Type B pancreatic cell (in vitro differentiated cells): ENCODE data around the gene NAPG. TPM values are rescaled to one million over a fixed set of nuclear protein-coding genes. Genes with fewer than 3 reads are reported as not detected.
"Not testable (repeated sequence)": the region's sequence is repeated elsewhere in the genome, so short reads cannot be mapped to it uniquely, and the experiment has no call there.

Source experiments
- DNase-seq: peaks from one replicate; pipeline ENCODE4 v3.0.0; 2021; ENCODE audit warnings: mixed read lengths; ENCODE audit not compliant: unreplicated experiment; ENCODE audit errors: extremely low spot score
- H3K27ac Mint-ChIP-seq: 2 replicates; pipeline ENCODE4 v1.8.0; 2021; ENCODE audit warnings: mild to moderate bottlenecking, mixed read lengths
- H3K27me3 Mint-ChIP-seq: 2 replicates; pipeline ENCODE4 v1.8.0; 2021; ENCODE audit warnings: mixed read lengths
- H3K36me3 Mint-ChIP-seq: 2 replicates; pipeline ENCODE4 v1.8.0; 2021; ENCODE audit warnings: mixed read lengths
- H3K4me1 Mint-ChIP-seq: one replicate; pipeline ENCODE4 v1.8.0; 2021; ENCODE audit warnings: mixed read lengths; ENCODE audit not compliant: unreplicated experiment
- H3K4me3 Mint-ChIP-seq: 2 replicates; pipeline ENCODE4 v1.8.0; 2021; ENCODE audit warnings: mild to moderate bottlenecking, mixed read lengths
- H3K9me3 Mint-ChIP-seq: 2 replicates; pipeline ENCODE4 v1.8.0; 2021; ENCODE audit warnings: mixed read lengths
- total RNA-seq: library from RNA; stranded (reverse); gene quantifications from 2 replicates; pipeline ENCODE4 v1.2.1, GENCODE V29; 2021; ENCODE audit warnings: low replicate concordance
- TF ChIP-seq, protein P1 (sequence below): fragments of 200-600 bp; sonication (generic); conservative IDR thresholded peaks from 2 replicates; pipeline ENCODE4 v1.5.0; 2021; ENCODE audit warnings: antibody characterized with exemption, mild to moderate bottlenecking

NAPG gene
- total RNA-seq, 1 donor from 2014 or later = 22.7 TPM

DNA sequence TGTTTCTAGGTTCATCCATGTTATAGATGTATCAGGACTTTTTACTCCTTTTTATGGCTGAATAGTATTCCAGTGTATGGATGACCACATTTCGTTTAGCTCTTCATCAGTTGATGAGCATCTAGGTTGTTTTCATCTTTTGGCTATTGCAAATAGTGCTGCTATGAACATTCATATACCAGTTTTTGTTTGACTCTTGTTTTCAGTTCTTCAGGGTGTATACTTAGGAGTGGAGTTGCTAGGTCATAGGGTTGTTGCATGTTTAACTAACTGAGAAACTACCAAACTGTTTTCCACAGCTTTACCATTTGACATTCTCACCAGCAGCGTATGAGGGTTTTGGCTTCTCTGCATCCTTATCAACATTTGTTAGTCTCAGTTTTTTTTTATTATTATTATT, 25.8 kb upstream of the NAPG start:
- no peak overlapping the region for H3K27ac Mint-ChIP-seq
- no peaks in the 10 kb centered on the region for H3K27me3 Mint-ChIP-seq
- no peaks in the 10 kb centered on the region for H3K36me3 Mint-ChIP-seq
- no peaks in the 10 kb centered on the region for H3K9me3 Mint-ChIP-seq
- H3K4me3 Mint-ChIP-seq = no peak overlapping the region
- DNase-seq = no peak
- H3K4me1 Mint-ChIP-seq = peaks cover 8% of the 10 kb centered on the region
- TF ChIP-seq, protein P1, sequence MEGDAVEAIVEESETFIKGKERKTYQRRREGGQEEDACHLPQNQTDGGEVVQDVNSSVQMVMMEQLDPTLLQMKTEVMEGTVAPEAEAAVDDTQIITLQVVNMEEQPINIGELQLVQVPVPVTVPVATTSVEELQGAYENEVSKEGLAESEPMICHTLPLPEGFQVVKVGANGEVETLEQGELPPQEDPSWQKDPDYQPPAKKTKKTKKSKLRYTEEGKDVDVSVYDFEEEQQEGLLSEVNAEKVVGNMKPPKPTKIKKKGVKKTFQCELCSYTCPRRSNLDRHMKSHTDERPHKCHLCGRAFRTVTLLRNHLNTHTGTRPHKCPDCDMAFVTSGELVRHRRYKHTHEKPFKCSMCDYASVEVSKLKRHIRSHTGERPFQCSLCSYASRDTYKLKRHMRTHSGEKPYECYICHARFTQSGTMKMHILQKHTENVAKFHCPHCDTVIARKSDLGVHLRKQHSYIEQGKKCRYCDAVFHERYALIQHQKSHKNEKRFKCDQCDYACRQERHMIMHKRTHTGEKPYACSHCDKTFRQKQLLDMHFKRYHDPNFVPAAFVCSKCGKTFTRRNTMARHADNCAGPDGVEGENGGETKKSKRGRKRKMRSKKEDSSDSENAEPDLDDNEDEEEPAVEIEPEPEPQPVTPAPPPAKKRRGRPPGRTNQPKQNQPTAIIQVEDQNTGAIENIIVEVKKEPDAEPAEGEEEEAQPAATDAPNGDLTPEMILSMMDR = no peak

DNA sequence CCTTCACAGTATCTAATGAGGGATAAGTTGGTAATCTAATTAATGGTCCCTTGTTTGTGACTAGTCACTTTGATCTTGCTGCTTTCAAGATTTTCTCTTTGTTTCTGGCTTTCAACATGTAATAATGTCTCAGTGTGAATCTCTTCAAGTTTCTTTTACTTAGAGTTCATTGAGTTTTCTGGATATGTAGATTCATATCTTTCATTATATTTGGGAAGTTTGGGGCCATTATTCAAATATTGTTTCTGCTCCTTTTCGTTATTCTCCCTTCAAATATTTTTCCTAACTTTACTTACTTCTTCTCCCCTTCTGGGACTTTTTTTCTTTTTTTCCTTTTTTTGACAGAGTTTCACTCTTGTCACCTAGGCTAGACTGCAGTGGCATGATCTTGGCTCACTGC, 21.1 kb upstream of the NAPG start:
- no peak overlapping the region for H3K27ac Mint-ChIP-seq
- H3K36me3 Mint-ChIP-seq = no peaks in the 10 kb centered on the region
- H3K27me3 Mint-ChIP-seq = no peaks in the 10 kb centered on the region
- H3K4me1 Mint-ChIP-seq = no peaks in the 10 kb centered on the region
- no peak for DNase-seq
- TF ChIP-seq, protein P1 = no peak
- no peaks in the 10 kb centered on the region for H3K9me3 Mint-ChIP-seq
- no peak overlapping the region for H3K4me3 Mint-ChIP-seq

DNA sequence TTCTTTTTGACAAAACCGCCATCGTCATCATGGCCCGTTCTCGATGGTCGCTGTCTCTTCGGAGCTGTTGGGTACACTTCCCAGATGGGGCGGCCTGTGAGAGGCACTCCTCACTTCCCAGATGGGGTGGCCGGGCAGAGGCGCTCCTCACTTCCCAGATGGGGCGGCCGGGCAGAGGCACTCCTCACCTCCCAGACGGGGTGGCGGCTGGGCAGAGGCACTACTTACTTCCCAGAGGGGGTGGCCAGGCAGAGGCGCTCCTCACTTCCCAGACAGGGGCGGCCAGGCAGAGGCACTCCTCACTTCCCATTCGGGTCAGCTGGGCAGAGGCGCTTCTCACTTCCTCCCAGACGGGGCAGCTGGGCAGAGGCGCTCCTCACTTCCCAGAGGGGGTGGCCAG, 19.9 kb upstream of the NAPG start:
- H3K9me3 Mint-ChIP-seq, H3K4me1 Mint-ChIP-seq, H3K36me3 Mint-ChIP-seq, H3K27me3 Mint-ChIP-seq, H3K27ac Mint-ChIP-seq, DNase-seq, H3K4me3 Mint-ChIP-seq: not testable (repeated sequence)

DNA sequence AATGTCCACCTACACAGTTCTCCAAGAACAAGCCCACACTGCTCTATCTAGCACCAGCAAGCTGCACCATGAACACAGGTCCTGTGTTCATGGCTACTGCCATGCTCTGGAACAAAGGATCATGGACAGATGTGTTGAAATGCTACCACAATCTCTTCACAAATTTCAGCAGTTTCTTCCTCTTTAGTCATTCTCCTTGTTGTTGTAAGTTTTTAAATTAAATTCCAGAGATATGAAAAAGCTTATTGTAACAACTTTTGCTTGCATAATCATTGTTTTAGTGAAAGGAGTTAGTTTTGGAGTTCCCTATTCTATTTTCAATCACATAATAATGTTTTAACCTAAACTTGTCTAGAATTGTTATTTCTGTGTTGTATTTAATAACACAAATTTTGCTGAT, 17.2 kb upstream of the NAPG start:
- no peaks in the 10 kb centered on the region for H3K27me3 Mint-ChIP-seq
- no peak overlapping the region for H3K4me3 Mint-ChIP-seq
- TF ChIP-seq, protein P1 = no peak
- no peak overlapping the region for H3K27ac Mint-ChIP-seq
- H3K4me1 Mint-ChIP-seq = no peaks in the 10 kb centered on the region
- DNase-seq = no peak
- H3K36me3 Mint-ChIP-seq = no peaks in the 10 kb centered on the region
- H3K9me3 Mint-ChIP-seq = no peaks in the 10 kb centered on the region

DNA sequence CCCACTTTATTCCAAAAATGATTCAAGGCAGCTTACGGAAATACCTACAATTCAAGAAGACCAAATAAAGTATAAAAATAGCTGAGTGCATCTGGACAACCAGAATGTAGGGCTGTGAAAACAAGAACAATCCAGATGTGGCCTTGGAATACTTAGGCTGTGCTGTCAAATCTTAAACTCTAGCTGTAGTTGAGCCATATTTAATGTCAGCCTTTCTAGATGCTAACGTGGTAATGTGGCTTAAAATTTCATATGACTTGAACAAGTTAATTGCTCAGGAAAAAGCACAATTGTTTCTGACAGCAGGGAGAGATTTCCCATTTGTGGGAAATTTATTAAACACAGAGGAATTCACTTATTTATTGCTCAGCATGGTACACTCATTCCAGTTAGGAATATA, 14.6 kb upstream of the NAPG start:
- no peaks in the 10 kb centered on the region for H3K36me3 Mint-ChIP-seq
- TF ChIP-seq, protein P1 = no peak
- no peak overlapping the region for H3K4me3 Mint-ChIP-seq
- no peak overlapping the region for H3K27ac Mint-ChIP-seq
- H3K9me3 Mint-ChIP-seq = no peaks in the 10 kb centered on the region
- H3K27me3 Mint-ChIP-seq = no peaks in the 10 kb centered on the region
- H3K4me1 Mint-ChIP-seq = peaks cover 14% of the 10 kb centered on the region
- DNase-seq = no peak

DNA sequence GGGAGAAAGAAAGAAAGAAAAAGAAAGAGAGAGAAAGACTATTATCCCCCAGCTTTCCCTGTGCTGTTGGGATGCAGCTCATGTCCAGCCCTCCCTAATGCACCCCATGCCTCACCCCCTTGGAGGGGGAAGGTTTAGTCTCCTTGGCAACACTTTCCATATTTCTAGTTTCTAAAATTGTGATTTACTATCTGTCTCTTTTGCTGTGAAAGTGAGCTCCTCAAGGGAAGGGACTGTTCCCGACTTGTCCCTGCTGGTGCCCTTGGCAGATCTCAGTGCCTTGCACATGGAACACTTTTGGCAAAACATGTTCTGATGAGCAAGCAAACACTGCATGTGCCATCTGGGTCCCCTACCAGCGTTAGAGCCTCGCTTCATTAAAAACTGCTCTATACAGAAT, 11.7 kb upstream of the NAPG start:
- Mint-ChIP-seq H3K4me1 (peaks cover 20% of the 10 kb centered on the region), H3K9me3 (peaks cover 7% of the 10 kb centered on the region), H3K27ac (no peak overlapping the region), H3K27me3 (no peaks in the 10 kb centered on the region), H3K4me3 (peak overlapping the region; percentile 35), H3K36me3 (no peaks in the 10 kb centered on the region)
- DNase-seq = no peak
- TF ChIP-seq, protein P1 = no peak
